Neural progenitor cell (in vitro differentiated cells): ENCODE data around the gene LIMS3.
"Not testable (repeated sequence)": the region's sequence is repeated elsewhere in the genome, so short reads cannot be mapped to it uniquely, and the experiment has no call there.

Experiments
- EZH2 ChIP-seq: fragments of 200-600 bp; sonication (generic); IDR thresholded peaks from 2 replicates; pipeline ENCODE4 v1.6.1; 2017; ENCODE audit warnings: antibody characterized with exemption, mild to moderate bottlenecking, moderate library complexity
- EZH2phosphoT487 ChIP-seq: fragments of 200-600 bp; sonication (generic); IDR thresholded peaks from 2 replicates; pipeline ENCODE4 v1.6.1; 2017; ENCODE audit warnings: antibody characterized with exemption
- TF ChIP-seq, protein P1 (sequence below): fragments of 200-600 bp; sonication (generic); IDR thresholded peaks from 2 replicates; pipeline ENCODE4 v1.5.1; 2017; ENCODE audit warnings: antibody characterized with exemption, mild to moderate bottlenecking

GRCh38 chr2:109882112-109882511 is 16.4 kb upstream of the LIMS3 start:
- TF ChIP-seq, protein P1, sequence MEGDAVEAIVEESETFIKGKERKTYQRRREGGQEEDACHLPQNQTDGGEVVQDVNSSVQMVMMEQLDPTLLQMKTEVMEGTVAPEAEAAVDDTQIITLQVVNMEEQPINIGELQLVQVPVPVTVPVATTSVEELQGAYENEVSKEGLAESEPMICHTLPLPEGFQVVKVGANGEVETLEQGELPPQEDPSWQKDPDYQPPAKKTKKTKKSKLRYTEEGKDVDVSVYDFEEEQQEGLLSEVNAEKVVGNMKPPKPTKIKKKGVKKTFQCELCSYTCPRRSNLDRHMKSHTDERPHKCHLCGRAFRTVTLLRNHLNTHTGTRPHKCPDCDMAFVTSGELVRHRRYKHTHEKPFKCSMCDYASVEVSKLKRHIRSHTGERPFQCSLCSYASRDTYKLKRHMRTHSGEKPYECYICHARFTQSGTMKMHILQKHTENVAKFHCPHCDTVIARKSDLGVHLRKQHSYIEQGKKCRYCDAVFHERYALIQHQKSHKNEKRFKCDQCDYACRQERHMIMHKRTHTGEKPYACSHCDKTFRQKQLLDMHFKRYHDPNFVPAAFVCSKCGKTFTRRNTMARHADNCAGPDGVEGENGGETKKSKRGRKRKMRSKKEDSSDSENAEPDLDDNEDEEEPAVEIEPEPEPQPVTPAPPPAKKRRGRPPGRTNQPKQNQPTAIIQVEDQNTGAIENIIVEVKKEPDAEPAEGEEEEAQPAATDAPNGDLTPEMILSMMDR = not testable (repeated sequence)
- TF ChIP-seq EZH2phosphoT487, EZH2: not testable (repeated sequence)
